Skeletal muscle satellite cell (primary cell): Measurements from ENCODE around the gene BLTP1.

Experiments used
- H3K27me3 ChIP-seq: 2 replicates; pipeline ENCODE4 v1.7.0; 2013; ENCODE audit warnings: low read length; ENCODE audit not compliant: control insufficient read depth, insufficient read depth
- H3K36me3 ChIP-seq: 2 replicates; pipeline ENCODE4 v1.7.0; 2013; ENCODE audit warnings: mild to moderate bottlenecking, control low read depth, low read length; ENCODE audit not compliant: insufficient read depth
- H3K4me1 ChIP-seq: 2 replicates; pipeline ENCODE4 v1.7.0; 2013; ENCODE audit warnings: low read length; ENCODE audit not compliant: control insufficient read depth, insufficient read depth
- H3K4me2 ChIP-seq: 2 replicates; pipeline ENCODE4 v1.7.0; 2013; ENCODE audit warnings: mild to moderate bottlenecking, low read length
- H3K4me3 ChIP-seq: 2 replicates; pipeline ENCODE4 v1.7.0; 2013; ENCODE audit warnings: low read length
- H3K9ac ChIP-seq: 2 replicates; pipeline ENCODE4 v1.7.0; 2013; ENCODE audit warnings: mild to moderate bottlenecking, low read depth, low read length, moderate library complexity
- H3K9me3 ChIP-seq: replicated peaks from 2 replicates; pipeline ENCODE4 v1.7.0; 2013; ENCODE audit warnings: mild to moderate bottlenecking, control low read depth, low read length

BLTP1 gene

DNA sequence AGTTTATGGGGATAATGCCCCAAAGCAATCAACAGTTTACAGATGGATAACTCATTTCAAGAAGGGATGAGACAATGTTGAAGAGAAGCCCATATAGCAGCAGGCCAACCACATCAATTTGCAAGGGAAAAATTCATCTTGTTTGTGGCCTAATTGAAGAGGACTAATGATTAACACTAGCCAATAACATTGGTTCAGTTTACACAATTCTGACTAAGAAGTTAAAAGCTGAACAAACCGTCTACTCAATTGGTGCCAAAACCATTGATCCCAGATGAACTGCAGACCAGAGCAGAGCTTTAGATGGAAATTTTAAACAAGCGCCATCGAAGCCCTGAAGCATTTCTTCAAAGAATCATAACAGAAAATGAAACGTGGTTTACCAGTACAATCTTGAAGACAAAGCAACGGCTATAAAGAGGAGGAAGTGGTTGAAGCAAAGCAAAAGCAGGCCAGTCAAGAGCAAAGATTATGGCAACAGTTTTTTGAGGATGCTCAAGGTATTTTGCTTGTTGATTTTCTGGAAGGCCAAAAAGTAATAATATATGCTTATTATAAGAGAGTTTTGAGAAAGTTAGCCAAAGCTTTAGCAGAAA, 20.5 kb upstream of the BLTP1 start:
- H3K9ac ChIP-seq: no peak overlapping the region
- H3K36me3 ChIP-seq: no peaks in the 10 kb centered on the region
- no peak overlapping the region for H3K4me3 ChIP-seq
- H3K9me3 ChIP-seq: no peaks in the 10 kb centered on the region
- H3K4me1 ChIP-seq: no peaks in the 10 kb centered on the region
- H3K27me3 ChIP-seq: no peaks in the 10 kb centered on the region
- no peak overlapping the region for H3K4me2 ChIP-seq

DNA sequence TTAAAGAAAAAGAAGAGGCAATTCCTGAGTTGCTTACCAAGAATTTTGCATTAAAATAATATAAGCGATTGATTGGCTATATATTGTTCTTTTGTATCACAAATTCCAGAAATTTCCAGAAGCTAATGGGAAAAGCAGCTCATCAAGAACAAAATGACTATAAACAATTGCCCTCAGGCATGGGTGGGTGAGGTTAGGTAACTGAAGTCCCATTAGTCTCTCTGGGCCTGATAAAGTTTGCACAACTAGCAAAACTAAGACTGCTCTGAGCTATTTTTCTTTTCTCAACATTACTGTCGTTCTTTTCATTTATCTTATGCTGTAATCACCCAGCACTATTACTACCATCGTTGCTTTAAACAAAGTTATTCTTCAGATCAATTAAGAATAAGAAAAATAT, 19.2 kb upstream of the BLTP1 start:
- H3K4me1 ChIP-seq: no peaks in the 10 kb centered on the region
- H3K9me3 ChIP-seq: no peaks in the 10 kb centered on the region
- H3K9ac ChIP-seq: no peak overlapping the region
- no peak overlapping the region for H3K4me3 ChIP-seq
- H3K36me3 ChIP-seq: no peaks in the 10 kb centered on the region
- H3K4me2 ChIP-seq: no peak overlapping the region
- no peaks in the 10 kb centered on the region for H3K27me3 ChIP-seq

DNA sequence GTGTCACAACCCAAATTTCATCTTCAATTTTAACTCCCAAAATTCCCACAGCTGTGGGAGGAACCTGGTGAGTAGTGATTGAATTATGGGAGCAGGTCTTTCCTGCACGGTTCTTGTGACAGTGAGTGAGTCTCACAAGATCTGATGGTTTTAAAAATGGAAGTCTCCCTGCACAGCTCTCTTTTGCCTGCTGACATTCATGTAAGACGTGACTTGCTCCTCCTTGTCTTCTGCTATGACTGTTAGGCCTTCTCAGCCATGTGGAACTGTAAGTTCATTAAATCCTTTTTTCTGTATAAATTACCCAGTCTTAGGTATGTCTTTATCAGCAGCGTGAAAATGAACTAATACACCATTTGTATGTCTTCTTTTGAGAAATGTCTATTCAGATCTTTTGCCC, 13.0 kb upstream of the BLTP1 start:
- H3K4me1 ChIP-seq: no peaks in the 10 kb centered on the region
- no peaks in the 10 kb centered on the region for H3K27me3 ChIP-seq
- no peaks in the 10 kb centered on the region for H3K9me3 ChIP-seq
- H3K9ac ChIP-seq: no peak overlapping the region
- H3K4me3 ChIP-seq: no peak overlapping the region
- H3K4me2 ChIP-seq: no peak overlapping the region
- no peaks in the 10 kb centered on the region for H3K36me3 ChIP-seq

DNA sequence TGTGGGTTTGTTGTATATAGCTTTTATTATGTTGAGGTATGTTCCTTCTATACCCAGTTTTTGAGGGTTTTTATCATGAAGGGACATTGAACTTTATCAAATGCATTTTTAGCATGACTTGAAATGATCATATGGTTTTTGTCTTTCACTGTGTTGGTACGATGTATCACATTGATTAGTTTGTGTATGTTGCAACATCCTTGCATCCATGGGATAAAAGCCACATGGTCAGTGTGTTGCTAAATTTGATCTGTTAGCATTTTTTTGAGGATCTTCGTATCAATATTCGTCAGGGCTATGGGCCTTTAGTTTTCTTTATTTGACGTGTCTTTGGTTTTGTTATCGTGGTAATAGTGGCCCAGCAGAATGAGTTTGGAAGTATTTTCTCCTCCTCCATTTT, 11.3 kb upstream of the BLTP1 start:
- no peak overlapping the region for H3K4me3 ChIP-seq
- H3K9ac ChIP-seq: no peak overlapping the region

DNA sequence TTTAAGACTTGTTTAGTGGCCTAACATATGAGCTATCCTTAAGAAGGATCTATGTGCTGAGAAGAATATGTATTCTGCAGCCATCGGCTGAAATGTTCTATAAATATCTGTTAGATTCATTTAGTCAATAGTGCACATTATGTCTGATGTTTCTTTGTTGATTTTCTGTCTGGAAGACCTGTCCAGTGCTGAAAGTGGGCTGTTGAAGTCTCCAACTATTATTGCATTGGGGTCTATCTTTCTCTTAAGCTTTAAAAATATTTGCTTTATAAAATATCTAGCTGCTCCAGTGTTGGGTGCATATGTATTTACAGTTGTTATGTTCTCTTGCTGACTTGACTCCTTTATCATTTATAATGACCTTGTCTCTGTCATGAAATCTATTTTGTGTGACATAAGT, 9.4 kb upstream of the BLTP1 start:
- no peaks in the 10 kb centered on the region for H3K9me3 ChIP-seq
- H3K4me2 ChIP-seq: no peak overlapping the region
- H3K4me1 ChIP-seq: no peaks in the 10 kb centered on the region
- no peaks in the 10 kb centered on the region for H3K27me3 ChIP-seq
- no peak overlapping the region for H3K4me3 ChIP-seq
- H3K9ac ChIP-seq: no peak overlapping the region
- H3K36me3 ChIP-seq: no peaks in the 10 kb centered on the region

More for the DNA sequence above, 11.3 kb upstream of the BLTP1 start:
- Histone ChIP-seq H3K4me2 (no peak overlapping the region), H3K9me3 (no peaks in the 10 kb centered on the region), H3K4me1 (no peaks in the 10 kb centered on the region), H3K36me3 (no peaks in the 10 kb centered on the region), H3K27me3 (no peaks in the 10 kb centered on the region)

DNA sequence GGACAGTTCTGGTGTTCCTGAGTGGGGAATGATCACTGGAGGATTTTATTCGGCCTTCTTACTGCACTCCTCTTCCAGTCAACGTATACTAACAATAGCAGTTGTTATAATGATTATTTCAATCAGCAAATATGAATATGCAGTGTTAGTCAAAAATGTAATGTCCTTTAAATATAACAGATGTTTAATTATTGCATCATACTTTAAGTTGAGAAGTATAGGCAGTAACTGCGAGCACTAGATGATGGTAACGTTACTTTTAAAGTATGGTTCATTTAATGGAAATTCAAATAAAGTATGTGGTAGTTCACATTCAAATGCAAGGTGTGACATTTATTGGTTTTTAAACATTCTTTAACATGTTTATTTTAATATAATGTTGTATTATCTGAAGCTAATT, 5.5 kb upstream of the BLTP1 start:
- Histone ChIP-seq H3K36me3 (no peaks in the 10 kb centered on the region), H3K9ac (no peak overlapping the region), H3K4me3 (no peak overlapping the region), H3K27me3 (no peaks in the 10 kb centered on the region), H3K4me2 (no peak overlapping the region), H3K4me1 (peaks cover 5% of the 10 kb centered on the region), H3K9me3 (no peaks in the 10 kb centered on the region)

DNA sequence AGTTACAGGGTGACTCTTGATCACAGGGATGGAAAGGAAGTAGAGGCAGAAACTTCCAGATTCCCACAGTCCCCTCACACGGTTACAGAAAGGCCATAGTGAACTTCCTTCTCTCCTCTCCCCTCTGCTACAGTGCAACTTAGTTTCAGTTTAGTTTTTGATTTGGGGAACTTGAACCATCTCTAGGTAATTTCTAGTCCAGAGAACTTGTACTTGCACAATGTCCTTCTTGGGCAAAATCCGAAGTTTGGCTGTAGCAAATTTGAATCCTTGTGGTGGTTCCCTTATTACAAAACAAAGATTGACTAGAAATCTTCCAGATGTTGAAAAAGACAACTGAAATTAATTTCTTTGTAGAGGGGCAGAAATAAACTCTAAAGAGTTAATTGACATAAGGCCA, 1.2 kb upstream of the BLTP1 start:
- no peaks in the 10 kb centered on the region for H3K27me3 ChIP-seq
- peaks cover 3% of the 10 kb centered on the region for H3K36me3 ChIP-seq
- H3K9me3 ChIP-seq: no peaks in the 10 kb centered on the region
- peak overlapping the region; percentile 87 for H3K4me2 ChIP-seq
- H3K9ac ChIP-seq: no peak overlapping the region
- H3K4me3 ChIP-seq: no peak overlapping the region
- peaks cover 10% of the 10 kb centered on the region for H3K4me1 ChIP-seq

DNA sequence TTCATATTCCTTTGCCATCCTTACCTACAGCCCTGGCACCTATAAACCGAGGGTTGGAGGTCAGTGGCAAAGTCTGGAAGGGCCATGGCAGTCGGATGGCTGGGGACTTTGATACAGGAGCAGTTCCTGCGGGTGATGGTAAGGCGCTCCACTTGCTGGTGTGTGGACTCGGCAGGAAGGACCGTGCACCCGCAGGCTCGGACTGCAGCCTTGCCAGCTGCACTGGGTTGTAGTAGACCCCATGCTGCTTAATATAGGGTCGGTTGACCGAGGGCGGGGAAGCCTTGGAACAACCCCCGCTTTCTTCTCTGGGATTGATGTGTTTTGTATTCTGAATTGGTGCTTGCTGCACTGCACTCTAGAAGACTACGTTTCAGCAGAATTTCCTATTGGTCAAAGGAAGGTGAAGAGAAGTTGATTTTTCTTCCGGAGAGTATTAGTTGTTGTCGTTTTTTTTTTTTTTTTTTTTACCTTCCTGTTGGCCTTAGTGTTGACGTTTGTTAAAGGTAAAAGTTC, 638 bp downstream of the BLTP1 start:
- peaks cover 10% of the 10 kb centered on the region for H3K4me1 ChIP-seq
- H3K36me3 ChIP-seq: peaks cover 10% of the 10 kb centered on the region
- no peaks in the 10 kb centered on the region for H3K9me3 ChIP-seq
- H3K4me2 ChIP-seq: peak overlapping the region; percentile 87
- H3K27me3 ChIP-seq: no peaks in the 10 kb centered on the region
- H3K9ac ChIP-seq: peak overlapping the region; percentile 94
- H3K4me3 ChIP-seq: peak overlapping the region; percentile 82

DNA sequence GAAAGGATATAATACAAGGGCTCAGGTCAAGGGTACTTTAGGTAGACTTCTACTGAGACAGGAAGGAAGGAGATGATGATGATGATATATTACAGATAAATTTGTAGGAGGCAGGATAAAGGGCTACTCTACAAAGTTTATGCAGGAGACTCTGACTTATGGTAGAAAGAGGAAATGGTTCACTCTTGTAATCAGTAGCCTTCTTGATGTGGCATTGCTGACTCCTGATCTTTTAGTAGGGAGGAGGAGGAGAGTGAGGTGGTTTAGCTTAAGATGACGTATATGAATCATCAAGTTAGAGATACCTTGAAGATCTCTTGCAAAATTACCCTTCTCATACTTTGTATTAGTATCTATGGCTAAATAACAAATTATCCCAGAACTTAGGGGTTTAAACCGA, 4.7 kb downstream of the BLTP1 start:
- Histone ChIP-seq H3K27me3 (no peaks in the 10 kb centered on the region), H3K9ac (no peak overlapping the region), H3K9me3 (no peaks in the 10 kb centered on the region), H3K4me1 (peaks cover 6% of the 10 kb centered on the region), H3K4me3 (no peak overlapping the region), H3K36me3 (peaks cover 10% of the 10 kb centered on the region), H3K4me2 (no peak overlapping the region)

DNA sequence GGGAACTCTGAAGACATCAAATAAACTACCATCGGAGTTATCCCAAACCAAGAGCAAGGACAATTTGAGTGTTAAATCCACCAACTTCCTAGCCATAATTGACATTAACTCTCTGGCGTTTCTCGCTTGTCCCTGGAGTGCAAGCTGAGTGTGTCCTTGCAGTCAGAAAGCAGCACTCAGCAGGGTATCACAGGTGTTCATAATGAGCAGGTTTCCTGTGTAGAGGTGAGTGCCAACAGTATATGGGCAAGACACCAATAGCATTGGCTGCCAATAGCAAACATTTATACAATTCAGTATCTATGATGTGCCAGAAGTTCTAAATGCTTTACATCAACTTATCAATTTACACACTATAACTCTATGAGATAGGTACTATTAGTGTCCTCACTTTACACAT, 11.2 kb downstream of the BLTP1 start:
- Histone ChIP-seq H3K9me3 (no peaks in the 10 kb centered on the region), H3K27me3 (no peaks in the 10 kb centered on the region), H3K4me1 (no peaks in the 10 kb centered on the region), H3K36me3 (no peaks in the 10 kb centered on the region), H3K4me2 (no peak overlapping the region), H3K4me3 (no peak overlapping the region), H3K9ac (no peak overlapping the region)

DNA sequence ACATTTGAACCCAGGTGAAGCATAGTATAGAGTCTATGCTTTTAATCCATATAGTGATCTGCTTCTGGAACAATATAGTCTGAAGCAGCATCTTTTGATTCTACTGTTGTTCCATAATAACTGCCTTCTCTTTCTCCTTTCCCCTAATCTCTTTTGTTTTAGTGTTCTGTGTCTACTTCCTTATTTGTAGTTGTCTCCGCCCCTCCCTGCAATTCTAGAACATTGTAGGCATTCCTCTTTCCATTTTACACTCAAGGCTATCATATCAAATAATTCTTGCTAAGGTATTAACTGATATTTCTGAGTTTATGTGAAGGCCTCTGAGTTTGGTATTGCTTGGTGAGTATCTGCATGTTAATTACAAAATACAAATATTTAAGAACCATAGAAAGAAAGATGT, 11.6 kb downstream of the BLTP1 start:
- Histone ChIP-seq H3K36me3 (no peaks in the 10 kb centered on the region), H3K9ac (no peak overlapping the region), H3K4me3 (no peak overlapping the region), H3K4me2 (no peak overlapping the region), H3K27me3 (no peaks in the 10 kb centered on the region), H3K9me3 (no peaks in the 10 kb centered on the region), H3K4me1 (no peaks in the 10 kb centered on the region)

DNA sequence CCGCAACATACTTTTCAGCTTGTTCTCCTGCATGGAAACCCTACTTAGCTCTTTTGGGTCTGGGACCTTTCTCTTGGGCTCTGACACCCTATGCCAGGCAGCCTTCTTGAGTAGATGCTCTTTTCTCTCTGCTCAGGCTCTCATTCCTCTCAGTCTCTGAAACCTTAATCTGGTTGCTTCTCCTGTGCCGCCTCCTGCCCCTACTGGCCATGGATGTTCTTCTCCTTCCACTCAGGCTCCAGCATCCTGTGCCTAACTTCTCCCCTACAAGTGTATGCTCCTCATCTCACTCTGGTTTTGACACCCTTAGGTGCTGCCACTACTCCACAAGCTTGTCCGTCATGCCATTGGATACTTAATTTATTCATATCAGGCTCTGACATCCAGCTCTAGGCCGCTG, 15.2 kb downstream of the BLTP1 start:
- H3K27me3 ChIP-seq: no peaks in the 10 kb centered on the region
- no peak overlapping the region for H3K4me3 ChIP-seq
- H3K9me3 ChIP-seq: no peaks in the 10 kb centered on the region
- H3K4me1 ChIP-seq: no peaks in the 10 kb centered on the region
- H3K36me3 ChIP-seq: no peaks in the 10 kb centered on the region
- no peak overlapping the region for H3K4me2 ChIP-seq
- no peak overlapping the region for H3K9ac ChIP-seq
